HG03565 (cell line): ENCODE measurements around the gene HAGH.
"Not testable (repeated sequence)": the region's sequence is repeated elsewhere in the genome, so short reads cannot be mapped to it uniquely, and the experiment has no call there.

Experiments used
- ATAC-seq: cut with Tn5 transposase; IDR thresholded peaks from one replicate; pipeline ENCODE4 v1.9.1; 2021; ENCODE audit warnings: mild to moderate bottlenecking, moderate library complexity; ENCODE audit not compliant: unreplicated experiment

Gene HAGH

DNA sequence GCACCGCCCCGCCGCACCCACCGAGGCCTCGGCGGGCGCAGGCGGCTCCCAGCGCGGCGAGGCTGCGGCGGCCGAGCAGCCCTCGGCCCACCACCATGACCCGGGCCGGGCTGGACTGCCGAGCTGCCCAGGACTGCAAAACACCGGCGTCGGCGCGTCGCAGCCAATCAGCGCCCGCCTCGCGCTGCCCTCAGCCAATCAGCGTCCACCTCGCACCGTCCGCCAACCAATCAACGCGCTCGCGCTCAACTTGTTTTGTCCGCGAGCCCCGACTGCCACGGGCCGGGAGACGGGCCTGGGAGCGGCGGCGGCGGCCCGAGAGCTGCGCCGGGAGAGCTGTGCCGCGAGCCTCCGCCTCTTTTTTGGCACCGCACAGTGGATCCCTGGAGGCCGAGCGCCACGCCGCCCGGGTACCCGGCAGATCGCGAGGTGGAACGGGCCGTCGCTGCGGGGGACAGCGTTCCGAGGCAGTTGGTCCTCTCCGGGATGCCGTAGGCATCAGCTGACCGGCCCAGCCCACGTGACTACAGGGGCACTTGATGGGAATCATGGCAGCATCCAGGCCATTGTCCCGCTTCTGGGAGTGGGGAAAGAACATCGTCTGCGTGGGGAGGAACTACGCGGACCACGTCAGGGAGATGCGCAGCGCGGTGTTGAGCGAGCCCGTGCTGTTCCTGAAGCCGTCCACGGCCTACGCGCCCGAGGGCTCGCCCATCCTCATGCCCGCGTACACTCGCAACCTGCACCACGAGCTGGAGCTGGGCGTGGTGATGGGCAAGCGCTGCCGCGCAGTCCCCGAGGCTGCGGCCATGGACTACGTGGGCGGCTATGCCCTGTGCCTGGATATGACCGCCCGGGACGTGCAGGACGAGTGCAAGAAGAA is at the start of gene HAGH, which contains the start of gene FAHD1:
TSS of gene HAGH (minus strand) at position 135 of the 883 bp plus-strand sequence. CDS start at position 97, 38 bp downstream.
TSS of gene FAHD1 (plus strand) at position 516 of the 883 bp plus-strand sequence. CDS start at position 549, 33 bp downstream.
- ATAC-seq, result peak; percentile 63

DNA sequence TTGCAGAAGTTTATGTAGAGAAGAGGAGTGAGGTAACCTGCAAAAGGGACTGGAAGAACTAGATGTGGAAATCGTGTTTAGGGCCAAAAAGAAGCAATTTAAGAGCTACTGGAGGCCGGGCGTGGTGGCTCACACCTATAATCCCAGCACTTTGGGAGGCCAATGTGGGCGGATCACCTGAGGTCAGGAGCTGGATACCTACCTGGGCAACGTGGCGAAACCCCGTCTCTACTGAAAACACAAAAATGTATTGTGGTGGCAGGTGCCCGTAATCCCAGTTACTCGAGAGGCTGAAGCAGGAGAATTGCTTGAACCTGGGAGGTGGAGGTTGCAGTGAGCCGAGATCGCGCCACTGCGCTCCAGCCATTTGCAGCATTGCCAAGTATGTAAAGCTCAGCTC is 49.4 kb upstream of the HAGH start:
- ATAC-seq, result not testable (repeated sequence)

DNA sequence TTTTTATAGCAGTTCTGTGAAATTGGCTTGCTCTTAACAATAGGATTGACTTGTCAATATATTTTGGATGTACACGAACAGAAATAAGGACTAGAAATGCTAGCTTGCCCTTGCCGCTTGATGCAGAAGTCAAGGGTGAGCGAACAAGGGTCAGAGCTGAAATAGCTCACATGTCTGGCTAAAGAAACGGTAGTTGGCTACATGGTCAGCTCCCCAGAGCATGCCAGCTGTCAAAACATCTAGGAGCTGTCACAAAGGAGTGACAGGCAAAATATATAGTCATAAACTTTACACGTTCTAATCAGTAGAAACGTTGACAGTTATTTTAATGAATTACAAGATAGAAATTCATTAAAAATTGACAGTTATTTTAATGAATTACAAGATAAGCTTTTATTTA is 48.2 kb upstream of the HAGH start:
- ATAC-seq, result no peak

DNA sequence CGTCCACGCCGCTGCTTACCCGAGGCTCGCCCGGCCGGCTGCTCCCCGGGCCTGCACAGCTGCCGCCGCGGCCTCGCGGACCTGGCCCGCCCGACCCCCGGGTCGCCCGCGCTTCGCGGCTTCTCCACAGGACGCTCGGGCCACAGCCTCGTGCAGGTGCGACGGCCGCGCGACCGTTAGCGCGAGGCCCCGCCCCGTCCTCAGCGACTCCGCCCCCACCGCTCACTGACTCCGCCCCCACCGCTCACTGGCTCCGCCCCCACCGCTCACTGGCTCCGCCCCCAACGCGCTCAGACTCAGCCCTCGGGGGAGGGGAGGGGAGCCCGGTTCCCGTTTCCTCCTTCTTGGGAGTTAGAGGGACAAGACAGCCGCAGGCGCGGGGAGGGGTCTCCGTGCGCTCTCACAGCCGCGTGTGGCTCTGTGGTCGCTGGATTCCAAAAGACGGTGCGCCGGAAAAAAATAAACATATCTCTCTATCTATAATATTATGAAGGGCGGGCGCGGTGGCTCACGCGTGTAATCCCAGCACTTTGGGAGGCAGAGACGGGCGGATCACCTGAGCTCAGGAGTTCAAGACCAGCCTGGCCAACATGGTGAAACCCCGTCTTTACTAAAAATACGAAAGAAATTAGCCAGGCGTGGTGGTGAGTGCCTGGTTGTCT is 45.5 kb upstream of the HAGH start, which contains the start of gene MEIOB:
TSS of gene MEIOB (minus strand) at position 191 of the 662 bp plus-strand sequence. CDS start 3,989 bp downstream, outside the sequence.
- ATAC-seq, result no peak

DNA sequence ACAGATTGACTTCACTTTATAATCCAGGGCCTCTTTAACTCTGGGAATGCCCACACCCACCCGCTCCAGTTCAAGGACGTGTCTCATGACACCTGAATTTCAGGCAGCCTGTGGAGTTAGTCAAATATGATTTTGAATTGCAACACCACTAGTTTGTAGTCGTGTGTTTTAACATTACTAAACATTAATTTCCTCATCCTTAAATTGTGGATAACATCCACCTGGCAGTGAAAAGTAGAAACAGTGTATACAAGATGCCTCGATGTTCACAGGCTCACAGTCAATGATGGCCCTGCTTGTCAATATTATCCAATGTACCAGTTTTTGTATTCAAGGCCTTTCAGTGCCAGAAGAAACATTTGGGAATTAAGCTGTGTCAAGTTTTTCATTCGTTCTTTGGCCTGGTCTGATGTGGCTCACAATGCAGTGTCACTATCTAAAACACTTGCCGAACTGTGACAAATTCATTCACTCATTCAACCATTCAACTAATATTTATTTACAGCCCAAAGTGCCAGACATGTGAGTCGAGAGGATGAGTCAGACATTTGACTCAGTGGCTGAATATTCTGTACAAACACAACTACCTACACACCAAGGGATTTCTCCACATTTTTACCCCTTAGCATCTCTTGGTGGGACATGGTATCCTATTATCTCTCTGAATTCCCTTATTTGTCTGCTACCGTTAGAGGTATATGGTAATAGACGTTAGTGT is 43.9 kb upstream of the HAGH start:
- ATAC-seq, result no peak

DNA sequence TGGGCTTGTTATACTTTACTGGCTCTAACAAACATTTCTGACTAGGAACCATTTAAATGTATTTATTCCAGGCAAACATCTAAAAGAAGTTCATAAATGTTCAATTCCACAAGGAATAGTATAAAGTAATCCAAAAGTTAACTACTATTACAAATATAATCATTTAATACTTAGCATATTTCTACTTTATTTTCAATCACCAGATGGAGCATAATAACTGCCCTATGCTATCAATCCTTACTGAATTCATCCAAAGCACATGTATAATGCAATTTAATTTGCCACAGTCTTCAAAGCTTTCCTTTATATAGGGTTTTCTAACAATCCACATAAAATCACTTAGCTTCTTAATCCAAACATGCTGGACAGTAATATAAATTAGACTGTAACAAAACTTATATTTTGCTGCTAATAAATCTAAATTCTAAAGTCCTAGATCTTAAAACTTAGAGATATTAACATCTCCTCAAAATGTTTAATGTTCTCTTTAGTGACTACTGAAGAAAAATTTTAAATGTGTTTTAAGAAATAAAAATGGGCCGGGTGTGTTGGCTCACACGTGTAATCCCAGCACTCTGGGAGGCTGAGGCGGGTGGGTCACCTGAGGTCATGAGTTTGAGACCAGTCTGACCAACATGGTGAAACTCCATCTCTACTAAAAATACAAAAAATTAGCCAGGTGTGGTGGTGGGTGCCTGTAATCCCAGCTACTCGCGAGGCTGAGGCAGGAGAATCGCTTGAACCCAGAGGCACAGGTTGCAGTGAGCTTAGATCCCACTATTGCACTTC is 39.5 kb upstream of the HAGH start:
- ATAC-seq, result no peak

DNA sequence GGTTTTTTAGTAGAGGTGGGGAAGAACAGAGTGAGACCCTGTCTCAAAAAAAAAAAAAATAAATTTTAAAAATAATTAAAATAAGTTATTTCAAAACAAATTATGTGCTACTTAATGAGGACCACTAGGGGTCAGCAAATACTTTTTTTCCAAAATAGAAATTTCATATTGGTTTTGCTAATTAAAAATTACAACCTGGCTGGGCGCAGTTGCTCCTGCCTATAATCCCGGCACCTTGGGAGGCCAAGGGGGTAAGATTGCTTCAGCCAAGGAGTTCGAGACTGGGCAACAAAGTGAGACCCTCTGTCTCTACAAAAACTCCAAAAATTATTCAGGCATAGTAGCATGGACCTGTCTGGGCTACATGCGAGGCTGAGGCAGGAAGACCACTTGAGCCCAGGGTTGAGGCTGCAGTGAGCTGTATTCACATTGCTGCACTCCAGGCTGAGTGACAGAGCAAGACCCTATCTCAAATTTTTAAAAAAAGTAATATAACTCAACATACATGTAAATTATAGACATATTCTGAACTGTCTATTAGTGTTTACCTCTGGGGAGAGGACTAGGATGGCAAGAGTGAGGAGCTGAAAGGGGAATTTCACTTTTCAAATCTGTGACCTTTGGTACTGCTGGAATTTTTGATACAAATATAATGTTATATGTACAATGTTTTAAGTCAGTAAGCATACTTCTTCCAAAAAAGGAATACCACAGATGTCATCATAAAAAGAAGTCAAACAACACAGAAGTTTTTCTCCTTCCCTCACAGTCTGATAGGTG is 37.2 kb upstream of the HAGH start:
- ATAC-seq, result no peak

DNA sequence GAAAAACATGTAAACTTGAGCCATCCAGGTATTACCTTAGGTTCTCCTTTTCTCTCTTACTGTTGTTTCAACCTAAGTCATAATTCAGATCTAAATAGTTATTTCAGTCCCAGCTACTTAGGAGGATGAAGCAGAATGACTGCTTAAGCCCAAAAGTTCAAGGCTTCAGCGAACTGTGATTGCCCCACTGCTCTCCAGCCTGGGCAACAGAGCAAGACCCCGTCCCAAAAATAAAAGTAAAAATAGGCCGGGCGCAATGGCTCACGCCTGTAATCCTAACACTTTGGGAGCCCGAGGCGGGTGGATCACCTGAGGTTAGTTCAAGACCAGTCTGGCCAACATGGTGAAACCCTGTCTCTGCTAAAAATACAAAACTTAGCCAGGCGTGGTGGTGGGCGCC is 35.8 kb upstream of the HAGH start:
- no peak for ATAC-seq

DNA sequence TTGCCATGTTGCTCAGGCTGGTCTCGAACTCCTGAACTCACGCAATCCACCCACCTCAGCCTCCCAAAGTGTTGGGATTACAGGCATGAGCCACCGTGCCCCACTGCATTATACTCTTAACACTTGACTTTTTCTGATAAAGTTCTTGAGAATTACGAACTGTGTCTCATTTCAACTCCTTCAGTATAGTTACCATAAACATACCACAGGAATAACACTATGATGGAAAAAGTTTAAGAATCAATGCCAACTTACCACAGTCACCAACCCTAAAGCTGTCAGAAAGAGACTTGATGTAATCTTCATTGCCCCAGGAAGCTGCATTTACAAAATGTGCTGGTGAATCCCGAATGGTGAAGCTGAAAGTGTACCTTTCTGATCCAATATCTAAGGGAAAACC is 35.1 kb upstream of the HAGH start:
- no peak for ATAC-seq

DNA sequence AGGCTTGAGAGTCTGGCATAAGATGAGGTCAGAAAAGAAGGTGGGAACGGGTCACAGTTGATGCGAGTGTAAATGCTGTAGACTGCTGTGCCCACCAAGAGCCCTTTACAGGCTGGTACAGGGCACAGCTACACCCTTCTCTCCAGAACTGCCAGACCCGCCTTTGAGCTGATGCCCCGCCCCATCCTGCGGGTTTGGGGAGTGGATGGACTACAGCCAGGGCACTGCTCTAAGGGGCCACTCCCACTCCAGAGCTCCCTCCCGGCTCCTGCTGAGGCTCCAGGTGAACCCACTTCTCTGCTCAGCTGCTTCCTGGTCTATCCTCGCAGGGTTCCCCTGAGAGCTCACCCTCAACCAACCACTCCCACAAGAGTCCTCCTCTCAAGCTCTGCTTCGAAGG is 33.0 kb upstream of the HAGH start:
- ATAC-seq, result no peak

DNA sequence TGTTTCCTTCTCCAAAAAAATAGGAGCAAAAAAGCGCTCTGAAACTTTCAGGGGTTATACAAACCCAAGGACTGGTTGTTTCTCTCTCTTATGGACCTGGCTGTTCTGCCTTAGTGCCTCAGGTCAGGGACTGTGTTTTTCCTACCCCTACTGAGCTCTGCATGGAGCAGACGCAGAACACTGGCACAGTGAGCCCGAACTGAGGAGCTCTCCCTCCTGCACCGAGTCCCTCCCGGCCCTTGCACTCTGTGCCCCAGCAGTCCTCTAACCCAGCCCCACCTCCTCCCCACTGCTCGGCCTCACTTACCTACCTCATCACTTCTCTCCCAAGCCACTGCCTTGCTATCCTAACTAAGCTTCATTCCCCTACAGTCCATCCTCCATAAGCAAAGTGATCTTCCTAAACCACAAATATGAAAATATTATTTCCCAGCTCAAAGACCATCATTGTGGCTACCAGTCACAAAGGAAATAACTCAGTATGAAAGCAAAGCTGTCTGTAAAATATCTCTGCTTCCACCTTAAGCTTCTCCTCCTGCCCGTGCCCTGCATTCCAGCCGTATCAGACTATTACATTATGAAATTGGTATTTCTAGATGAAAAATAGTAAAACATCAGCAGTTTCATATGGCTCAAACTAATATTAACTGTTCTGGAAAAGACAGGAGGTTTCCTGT is 31.7 kb upstream of the HAGH start:
- no peak for ATAC-seq

DNA sequence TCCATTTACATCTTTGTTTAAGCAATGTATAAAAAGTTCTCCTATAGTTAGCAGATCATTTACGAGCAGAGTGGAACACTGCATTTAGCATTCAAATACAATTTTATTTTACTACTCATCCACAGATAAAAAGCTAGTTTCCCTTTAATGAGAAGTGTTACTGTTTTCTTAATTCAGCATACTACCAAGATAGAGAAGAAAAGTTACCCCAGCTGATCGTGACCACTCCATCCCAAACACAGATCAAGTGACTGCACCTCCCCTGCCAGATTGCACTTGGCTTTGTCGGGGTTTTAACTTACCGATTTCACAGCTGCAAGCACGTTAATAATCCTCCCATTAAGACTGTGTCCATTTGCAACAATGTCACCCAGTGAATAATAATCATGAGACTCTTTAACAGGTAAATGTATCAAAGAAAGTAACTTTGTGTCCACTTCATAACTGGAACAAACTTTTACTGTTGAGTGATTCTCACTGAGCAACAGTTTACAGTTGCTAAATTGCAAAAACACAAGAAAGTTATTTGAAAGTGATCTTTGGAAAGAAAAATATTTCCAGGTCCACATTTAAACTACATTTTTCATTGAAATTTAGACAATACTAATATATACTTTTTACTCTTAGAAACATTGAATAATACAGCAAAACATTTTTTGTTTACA is 30.9 kb upstream of the HAGH start:
- no peak for ATAC-seq

DNA sequence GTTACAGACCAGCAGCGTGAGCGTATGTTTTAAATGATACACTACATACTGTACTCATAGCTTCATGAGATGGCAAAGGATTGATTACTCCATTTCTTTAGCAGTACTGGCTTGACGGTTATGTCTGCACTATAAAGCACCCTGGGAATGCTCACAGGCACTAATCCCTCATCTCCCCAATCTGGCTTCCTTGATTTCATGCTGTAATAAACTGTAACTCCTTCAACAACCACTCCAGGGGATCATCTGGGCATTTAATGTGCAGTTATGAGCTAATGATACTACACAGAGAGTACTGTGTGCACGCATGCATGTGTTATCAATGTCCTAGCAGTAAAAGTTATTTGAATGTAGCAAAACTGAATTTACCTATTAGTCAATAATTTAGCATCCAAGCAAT is 25.2 kb upstream of the HAGH start:
- ATAC-seq, result no peak

DNA sequence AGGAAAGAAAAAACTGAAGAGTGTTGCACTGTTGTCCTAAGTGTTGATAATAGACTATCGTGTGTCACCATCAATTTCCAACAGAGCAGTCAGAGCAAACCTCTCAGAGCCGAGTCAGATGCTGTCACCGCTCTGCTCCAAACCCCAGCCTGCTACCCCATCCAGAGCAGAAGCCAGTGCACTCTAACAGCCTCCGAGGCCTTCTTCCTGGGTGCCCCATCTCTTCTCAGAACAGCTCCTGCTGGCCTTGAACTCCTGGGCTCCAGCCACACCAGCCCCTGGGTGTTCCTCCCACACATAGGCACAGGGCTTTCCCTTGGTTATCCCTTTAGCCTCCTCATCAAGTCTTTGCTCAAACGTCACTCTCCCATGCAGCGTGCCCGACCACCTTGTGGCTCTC is 24.4 kb upstream of the HAGH start:
- ATAC-seq, result no peak

DNA sequence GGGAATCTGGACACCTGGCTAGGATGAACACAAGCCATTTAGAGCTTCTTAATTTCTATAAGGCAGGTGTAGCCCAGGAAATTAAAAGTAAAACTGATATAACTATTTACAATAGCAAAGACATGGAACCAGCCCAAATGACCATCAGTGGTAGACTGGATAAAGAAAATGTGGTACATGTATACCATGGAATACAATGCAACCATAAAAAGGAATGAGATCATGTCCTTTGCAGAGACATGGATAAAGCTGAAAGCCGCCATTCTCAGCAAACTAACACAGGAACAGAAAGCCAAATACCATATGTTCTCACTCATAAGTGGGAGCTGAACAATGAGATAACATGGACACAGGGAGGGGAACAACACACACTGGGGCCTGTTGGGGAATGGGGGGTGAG is 19.8 kb upstream of the HAGH start:
- ATAC-seq, result no peak

DNA sequence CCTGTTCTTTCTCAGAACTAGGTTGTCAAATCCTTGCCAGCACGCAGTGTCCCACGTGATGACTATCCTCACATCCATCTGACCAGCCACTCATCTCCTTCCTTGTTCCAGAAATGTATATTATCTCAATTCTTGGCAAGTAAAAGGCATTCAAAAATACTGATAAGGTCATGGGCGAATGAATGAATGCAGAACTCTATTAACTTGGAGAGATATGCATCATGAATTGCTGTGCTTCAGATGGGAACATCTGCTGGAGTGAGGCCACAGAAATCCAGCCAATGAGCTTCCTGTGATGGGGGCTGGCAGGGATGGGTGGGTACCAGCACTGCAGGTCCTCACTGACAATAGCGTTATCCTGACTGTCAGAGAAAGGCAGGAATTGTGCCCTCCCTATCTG is 19.4 kb upstream of the HAGH start:
- ATAC-seq, result no peak

DNA sequence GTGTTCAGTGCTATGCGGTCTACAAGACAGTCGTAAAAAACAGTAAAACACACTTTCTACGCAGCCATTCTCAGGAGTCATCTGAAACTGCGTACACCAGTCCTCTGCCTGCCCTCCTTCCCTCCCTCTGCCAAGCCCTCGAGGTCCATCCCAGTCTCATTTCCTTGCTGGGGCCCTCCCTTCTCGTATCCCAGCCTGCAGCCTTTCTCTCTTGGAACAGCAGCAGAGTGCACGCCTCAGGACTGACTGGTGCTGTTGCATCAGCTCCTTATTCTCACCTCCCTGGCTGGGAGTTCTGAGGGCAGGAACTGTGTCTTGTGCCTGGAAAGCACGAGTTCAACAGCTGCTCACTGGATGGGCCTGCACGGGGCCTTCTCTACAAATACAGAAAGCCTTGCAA is 12.9 kb upstream of the HAGH start:
- no peak for ATAC-seq

DNA sequence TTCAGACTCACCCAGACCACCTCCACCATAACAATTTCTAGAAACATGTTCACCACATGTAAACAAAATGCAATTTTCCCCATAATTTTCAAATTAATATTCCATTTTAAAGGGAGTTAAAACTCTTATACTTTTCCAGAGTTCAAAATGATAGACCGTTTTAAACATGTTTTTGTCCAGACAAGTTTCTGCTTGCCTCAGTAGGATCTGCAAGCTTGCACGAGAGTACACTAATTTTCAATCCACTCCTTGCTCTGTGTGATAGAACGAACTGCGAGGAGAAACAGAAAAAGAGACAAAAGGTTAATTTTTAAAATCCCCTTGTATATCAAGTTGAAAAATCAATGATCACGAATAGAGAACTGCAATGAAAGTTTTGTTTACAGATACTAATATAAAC is 7.5 kb upstream of the HAGH start:
- ATAC-seq, result no peak
